ENCODE results near the gene OIP5.

DNA sequence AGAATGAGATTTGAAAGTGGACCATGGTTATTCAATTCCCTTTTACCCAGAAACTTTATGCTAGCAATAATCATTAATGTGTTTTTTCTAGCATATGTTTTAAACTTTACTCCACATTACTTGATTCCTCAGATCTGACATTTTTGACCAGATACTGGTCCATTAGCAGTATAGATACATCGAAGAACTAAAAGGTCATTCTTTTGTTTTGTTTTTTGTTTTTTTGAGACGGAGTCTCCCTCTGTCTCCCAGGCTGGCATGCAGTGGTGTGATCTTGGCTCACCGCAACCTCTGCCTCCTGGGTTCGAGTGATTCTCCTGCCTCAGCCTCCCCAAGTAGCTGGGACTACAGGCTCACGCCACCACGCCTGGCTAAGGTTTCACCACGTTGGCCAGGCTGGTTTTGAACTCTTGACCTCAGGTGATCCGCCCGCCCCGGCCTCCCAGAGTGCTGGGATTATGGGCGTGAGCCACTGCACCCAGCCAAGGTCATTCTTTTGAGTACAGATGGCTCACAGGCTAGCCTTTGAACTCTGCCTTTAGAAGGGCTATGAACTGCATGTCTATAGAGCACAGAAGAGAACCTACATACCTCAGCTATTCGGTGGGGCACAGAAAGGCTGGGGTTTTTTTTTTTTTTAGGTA is 72.7 kb downstream of the OIP5 start:
- TF ChIP-seq, protein P1, sequence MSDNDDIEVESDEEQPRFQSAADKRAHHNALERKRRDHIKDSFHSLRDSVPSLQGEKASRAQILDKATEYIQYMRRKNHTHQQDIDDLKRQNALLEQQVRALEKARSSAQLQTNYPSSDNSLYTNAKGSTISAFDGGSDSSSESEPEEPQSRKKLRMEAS (IDR thresholded peaks at IDR 0.05) = no peak
- TF ChIP-seq CEBPB (IDR thresholded peaks at IDR 0.05) (no peak), EP300 (IDR thresholded peaks at IDR 0.05; ENCODE audit: borderline replicate concordance) (no peak), RAD21 (IDR thresholded peaks at IDR 0.05; ENCODE audit: low read depth) (no peak), TCF12 (IDR thresholded peaks at IDR 0.05; ENCODE audit: low read depth) (no peak), EGR1 (IDR thresholded peaks at IDR 0.05) (no peak)
- TF ChIP-seq, protein P2, sequence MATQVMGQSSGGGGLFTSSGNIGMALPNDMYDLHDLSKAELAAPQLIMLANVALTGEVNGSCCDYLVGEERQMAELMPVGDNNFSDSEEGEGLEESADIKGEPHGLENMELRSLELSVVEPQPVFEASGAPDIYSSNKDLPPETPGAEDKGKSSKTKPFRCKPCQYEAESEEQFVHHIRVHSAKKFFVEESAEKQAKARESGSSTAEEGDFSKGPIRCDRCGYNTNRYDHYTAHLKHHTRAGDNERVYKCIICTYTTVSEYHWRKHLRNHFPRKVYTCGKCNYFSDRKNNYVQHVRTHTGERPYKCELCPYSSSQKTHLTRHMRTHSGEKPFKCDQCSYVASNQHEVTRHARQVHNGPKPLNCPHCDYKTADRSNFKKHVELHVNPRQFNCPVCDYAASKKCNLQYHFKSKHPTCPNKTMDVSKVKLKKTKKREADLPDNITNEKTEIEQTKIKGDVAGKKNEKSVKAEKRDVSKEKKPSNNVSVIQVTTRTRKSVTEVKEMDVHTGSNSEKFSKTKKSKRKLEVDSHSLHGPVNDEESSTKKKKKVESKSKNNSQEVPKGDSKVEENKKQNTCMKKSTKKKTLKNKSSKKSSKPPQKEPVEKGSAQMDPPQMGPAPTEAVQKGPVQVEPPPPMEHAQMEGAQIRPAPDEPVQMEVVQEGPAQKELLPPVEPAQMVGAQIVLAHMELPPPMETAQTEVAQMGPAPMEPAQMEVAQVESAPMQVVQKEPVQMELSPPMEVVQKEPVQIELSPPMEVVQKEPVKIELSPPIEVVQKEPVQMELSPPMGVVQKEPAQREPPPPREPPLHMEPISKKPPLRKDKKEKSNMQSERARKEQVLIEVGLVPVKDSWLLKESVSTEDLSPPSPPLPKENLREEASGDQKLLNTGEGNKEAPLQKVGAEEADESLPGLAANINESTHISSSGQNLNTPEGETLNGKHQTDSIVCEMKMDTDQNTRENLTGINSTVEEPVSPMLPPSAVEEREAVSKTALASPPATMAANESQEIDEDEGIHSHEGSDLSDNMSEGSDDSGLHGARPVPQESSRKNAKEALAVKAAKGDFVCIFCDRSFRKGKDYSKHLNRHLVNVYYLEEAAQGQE (IDR thresholded peaks at IDR 0.05; ENCODE audit: low read depth) = no peak

Measured in Ishikawa (cell line).